ENCODE results near the gene PTP4A1.

- no peak for TF ChIP-seq CTCF (IDR thresholded peaks at IDR 0.05; ENCODE audit: borderline replicate concordance, extremely low read depth, low read length, poor library complexity, severe bottlenecking)
- TF ChIP-seq EZH2 (IDR thresholded peaks at IDR 0.05; ENCODE audit: borderline replicate concordance, low read depth, low read length, severe bottlenecking) = no peak
Measured at GRCh38 chr6:63592886-63593285, 20.6 kb downstream of the PTP4A1 start.

All from DND-41 (cell line).